ENCODE measurements around the gene TBC1D14. TPM values are rescaled to one million over a fixed set of nuclear protein-coding genes. Genes with fewer than 3 reads are reported as not detected.
"Not testable (repeated sequence)": the region's sequence is repeated elsewhere in the genome, so short reads cannot be mapped to it uniquely, and the experiment has no call there.

The TBC1D14 gene
- total and polyA plus RNA-seq, 7 donors = 19.2 to 46.4 (median 29.5) TPM

- 89 to 90% methylated on average over 12 of the region's 12 CpGs for WGBS, 2 donors
- H3K27ac ChIP-seq = no peak overlapping the region
- intact Hi-C loops (cut with DNase I) = no loop called here
- TF ChIP-seq CTCF (IDR thresholded peaks at IDR 0.05) = no peak
- TF ChIP-seq POLR2AphosphoS5 (IDR thresholded peaks at IDR 0.05) = no peak
- no peak for TF ChIP-seq EP300 (IDR thresholded peaks at IDR 0.05)
- no peak for TF ChIP-seq POLR2A (IDR thresholded peaks at IDR 0.05)
- peaks cover 0 to 5% (median 2%) of the 10 kb centered on the region in 4 donors for H3K4me1 ChIP-seq
- DNase-seq = no peak
- no peaks in the 10 kb centered on the region for H3K36me3 ChIP-seq
- H3K27me3 ChIP-seq = no peaks in the 10 kb centered on the region
- no peaks in the 10 kb centered on the region for H3K9me3 ChIP-seq
- H3K4me3 ChIP-seq = no peak overlapping the region
These were observed 167.7 kb downstream of the TBC1D14 start for GRCh38 chr4:7077371-7077770.

- Histone ChIP-seq H3K4me3 (no peak overlapping the region), H3K9me3 (no peaks in the 10 kb centered on the region), H3K27ac (no peak overlapping the region), H3K27me3 (no peaks in the 10 kb centered on the region), H3K4me1 (peaks cover 0 to 5% (median 2%) of the 10 kb centered on the region in 4 donors), H3K36me3 (no peaks in the 10 kb centered on the region)
- TF ChIP-seq EP300 (IDR thresholded peaks at IDR 0.05) (no peak), CTCF (IDR thresholded peaks at IDR 0.05) (no peak), POLR2AphosphoS5 (IDR thresholded peaks at IDR 0.05) (no peak), POLR2A (IDR thresholded peaks at IDR 0.05) (no peak)
- 84 to 88% methylated on average over 5 of the region's 5 CpGs for WGBS, 2 donors
- intact Hi-C loops (cut with DNase I) = no loop called here
- no peak for DNase-seq
These were observed 168.4 kb downstream of the TBC1D14 start for GRCh38 chr4:7078025-7078424.

- H3K4me3 ChIP-seq; intact Hi-C loops (cut with DNase I); H3K9me3 ChIP-seq; H3K36me3 ChIP-seq; H3K27ac ChIP-seq; H3K4me1 ChIP-seq; H3K27me3 ChIP-seq; DNase-seq: not testable (repeated sequence)
These were observed 169.9 kb downstream of the TBC1D14 start for GRCh38 chr4:7079483-7079882.

GRCh38 chr4:7079909-7080308, 170.3 kb downstream of the TBC1D14 start:
- H3K27ac ChIP-seq; H3K4me3 ChIP-seq; H3K36me3 ChIP-seq; DNase-seq; intact Hi-C loops (cut with DNase I); H3K9me3 ChIP-seq; H3K4me1 ChIP-seq: not testable (repeated sequence)
- H3K27me3 ChIP-seq = peaks cover 0 to 10% (median 0%) of the 10 kb centered on the region in 3 donors
- WGBS, 2 donors = 74 to 82% methylated on average over 2 of the region's 2 CpGs

Other genes starting within 250 kb of the TBC1D14 start
- gene S100P, start 215.9 kb upstream of the TBC1D14 start, total RNA-seq = under 1 TPM in 1 of 4 donors, not detected in 3; 0.41 TPM
- 100 to 1,000 TPM; 110 to 488 (median 396) TPM for gene S100P, start 215.9 kb upstream of the TBC1D14 start, polyA plus RNA-seq
- gene MRFAP1L1, start 200.0 kb upstream of the TBC1D14 start, total RNA-seq = 10 to 100 TPM; 53.5 to 82.8 (median 64.8) TPM
- 10 to 100 TPM; 40.7 to 49.0 (median 48.6) TPM for gene MRFAP1L1, start 200.0 kb upstream of the TBC1D14 start, polyA plus RNA-seq
- 10 to 100 TPM in 3 of 4 donors, 1 to 10 TPM in 1; 9.1 to 19.7 (median 14.6) TPM for gene BLOC1S4, start 193.7 kb upstream of the TBC1D14 start, total RNA-seq
- gene BLOC1S4, start 193.7 kb upstream of the TBC1D14 start, polyA plus RNA-seq = 10 to 100 TPM; 12.4 to 14.1 (median 13.2) TPM
- gene KIAA0232, start 127.1 kb upstream of the TBC1D14 start, total RNA-seq = 10 to 100 TPM; 23.8 to 67.9 (median 46.2) TPM
- 10 to 100 TPM in 1 of 3 donors, 1 to 10 TPM in 2; 7.8 to 15.5 (median 9.7) TPM for gene KIAA0232, start 127.1 kb upstream of the TBC1D14 start, polyA plus RNA-seq
- 10 to 100 TPM; 15.0 to 22.7 (median 17.2) TPM for gene TADA2B, start 133.5 kb downstream of the TBC1D14 start, total RNA-seq
- 10 to 100 TPM; 13.8 to 19.0 (median 16.6) TPM for gene TADA2B, start 133.5 kb downstream of the TBC1D14 start, polyA plus RNA-seq
- 10 to 100 TPM in 3 of 4 donors, 1 to 10 TPM in 1; 7.5 to 23.2 (median 15.0) TPM for gene GRPEL1, start 158.2 kb downstream of the TBC1D14 start, total RNA-seq
- 10 to 100 TPM; 30.6 to 34.7 (median 31.9) TPM for gene GRPEL1, start 158.2 kb downstream of the TBC1D14 start, polyA plus RNA-seq

Data from sigmoid colon (tissue), 7 donors.